ENCODE measurements around the gene OR6N2.

Gene OR6N2

DNA sequence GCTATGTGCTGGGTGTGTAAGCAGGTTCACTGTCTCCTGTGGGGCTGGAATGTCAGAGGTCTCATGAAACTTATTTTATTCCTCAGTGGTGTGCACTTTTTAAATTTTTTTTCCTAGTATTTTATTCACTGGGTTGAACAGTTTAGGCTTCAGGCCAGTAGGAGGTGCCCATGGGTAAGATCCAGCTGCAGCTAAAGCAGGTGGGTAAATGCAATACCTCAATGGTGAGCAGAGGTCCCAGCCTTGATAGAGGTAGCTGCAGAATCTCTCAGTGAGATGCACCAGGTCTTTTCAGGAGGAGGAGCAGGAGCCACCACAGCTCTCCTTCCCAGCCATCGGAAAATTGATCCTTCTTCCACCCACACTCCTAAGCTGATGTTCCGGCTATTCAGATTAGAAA lies 12.6 kb upstream of the OR6N2 start:
- Histone ChIP-seq H4K20me1 (ENCODE audit: insufficient read depth, low read length) (no peaks in the 10 kb centered on the region), H3F3A (ENCODE audit: insufficient read depth, low read length) (no peaks in the 10 kb centered on the region), H2AFZ (ENCODE audit: low read length) (no peak overlapping the region), H3K9me3 (replicated peaks; ENCODE audit: insufficient read depth, low read length) (no peaks in the 10 kb centered on the region), H3K27ac (ENCODE audit: low read length) (no peak overlapping the region), H3K27me3 (replicated peaks; ENCODE audit: insufficient read depth, low read length) (no peaks in the 10 kb centered on the region), H3K9ac (ENCODE audit: low read length) (no peak overlapping the region), H3K4me3 (ENCODE audit: low read length) (no peak overlapping the region), H3K9me2 (replicated peaks; ENCODE audit: insufficient read depth, low read length) (no peaks in the 10 kb centered on the region), H3K36me3 (replicated peaks; ENCODE audit: insufficient read depth, low read length) (no peaks in the 10 kb centered on the region), H3K79me2 (ENCODE audit: low read length) (no peaks in the 10 kb centered on the region), H3K4me2 (ENCODE audit: low read depth, low read length) (no peak overlapping the region), H3K4me1 (ENCODE audit: low read length) (no peaks in the 10 kb centered on the region)
- peak; percentile 53 for DNase-seq
- peak; percentile 71 for TF ChIP-seq CTCF (IDR thresholded peaks at IDR 0.05; ENCODE audit: low read length)
- TF ChIP-seq EZH2phosphoT487 (IDR thresholded peaks at IDR 0.05; ENCODE audit: low read length): no peak
- TF ChIP-seq EZH2 (optimal IDR thresholded peaks at IDR 0.05; ENCODE audit: low read depth, low read length): no peak

GRCh38 chr1:158771950-158772866 lies 8.8 kb downstream of the OR6N2 start, which contains the start of gene OR6N1:
TSS of gene OR6N1 (minus strand) at chr1:158772195. CDS start at chr1:158766682, 5,513 bp downstream.
- no peaks in the 10 kb centered on the region for H3K27me3 ChIP-seq (replicated peaks; ENCODE audit: insufficient read depth, low read length)
- no peaks in the 10 kb centered on the region for H3K79me2 ChIP-seq (ENCODE audit: low read length)
- no peak within 1 kb of the TSS for H3K4me2 ChIP-seq (ENCODE audit: low read depth, low read length)
- no peak for DNase-seq
- no peaks in the 10 kb centered on the region for H3K36me3 ChIP-seq (replicated peaks; ENCODE audit: insufficient read depth, low read length)
- H2AFZ ChIP-seq (ENCODE audit: low read length): no peak within 1 kb of the TSS
- H3K9me2 ChIP-seq (replicated peaks; ENCODE audit: insufficient read depth, low read length): no peaks in the 10 kb centered on the region
- no peaks in the 10 kb centered on the region for H3K9me3 ChIP-seq (replicated peaks; ENCODE audit: insufficient read depth, low read length)
- H3K27ac ChIP-seq (ENCODE audit: low read length): no peak within 1 kb of the TSS
- no peaks in the 10 kb centered on the region for H3F3A ChIP-seq (ENCODE audit: insufficient read depth, low read length)
- H3K4me1 ChIP-seq (ENCODE audit: low read length): no peaks in the 10 kb centered on the region
- TF ChIP-seq EZH2 (optimal IDR thresholded peaks at IDR 0.05; ENCODE audit: low read depth, low read length) (no peak), CTCF (IDR thresholded peaks at IDR 0.05; ENCODE audit: low read length) (no peak), EZH2phosphoT487 (IDR thresholded peaks at IDR 0.05; ENCODE audit: low read length) (no peak)
- H4K20me1 ChIP-seq (ENCODE audit: insufficient read depth, low read length): no peaks in the 10 kb centered on the region
- no peak within 1 kb of the TSS for H3K4me3 ChIP-seq (ENCODE audit: low read length)
- H3K9ac ChIP-seq (ENCODE audit: low read length): no peak within 1 kb of the TSS

DNA sequence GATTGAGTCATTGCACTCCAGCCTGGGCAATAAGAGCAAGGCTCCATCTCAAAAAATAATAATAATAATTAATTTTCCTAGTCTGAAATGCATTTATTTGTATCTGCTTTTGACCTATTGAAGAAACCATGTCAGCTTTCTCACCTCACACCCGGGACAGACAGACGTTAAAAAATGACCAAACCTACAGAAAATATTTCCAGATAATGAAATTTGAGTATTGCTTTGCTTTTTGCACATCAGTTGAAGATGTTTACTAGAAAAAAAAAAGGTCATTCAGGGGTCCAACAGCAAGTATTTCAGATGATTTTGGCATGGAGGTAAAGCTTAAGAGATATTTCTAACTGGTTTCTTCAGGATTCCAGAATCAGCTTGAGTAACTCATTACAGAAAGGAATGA lies 26.6 kb downstream of the OR6N2 start, which contains the start of gene OR6K6:
Gene OR6K6 (plus strand): TSS at position 301 of the 400 bp plus-strand sequence. CDS start 168 bp downstream, outside the sequence.
- TF ChIP-seq EZH2phosphoT487 (IDR thresholded peaks at IDR 0.05; ENCODE audit: low read length) (no peak), CTCF (IDR thresholded peaks at IDR 0.05; ENCODE audit: low read length) (no peak), EZH2 (optimal IDR thresholded peaks at IDR 0.05; ENCODE audit: low read depth, low read length) (no peak)
- no peaks in the 10 kb centered on the region for H4K20me1 ChIP-seq (ENCODE audit: insufficient read depth, low read length)
- H3K79me2 ChIP-seq (ENCODE audit: low read length): no peaks in the 10 kb centered on the region
- H3K9me3 ChIP-seq (replicated peaks; ENCODE audit: insufficient read depth, low read length): no peaks in the 10 kb centered on the region
- H3K4me1 ChIP-seq (ENCODE audit: low read length): no peaks in the 10 kb centered on the region
- no peaks in the 10 kb centered on the region for H3K9me2 ChIP-seq (replicated peaks; ENCODE audit: insufficient read depth, low read length)
- H3F3A ChIP-seq (ENCODE audit: insufficient read depth, low read length): no peaks in the 10 kb centered on the region
- no peak within 1 kb of the TSS for H3K4me2 ChIP-seq (ENCODE audit: low read depth, low read length)
- no peak for DNase-seq
- H3K27me3 ChIP-seq (replicated peaks; ENCODE audit: insufficient read depth, low read length): no peaks in the 10 kb centered on the region
- H2AFZ ChIP-seq (ENCODE audit: low read length): no peak within 1 kb of the TSS
- H3K27ac ChIP-seq (ENCODE audit: low read length): no peak within 1 kb of the TSS
- H3K36me3 ChIP-seq (replicated peaks; ENCODE audit: insufficient read depth, low read length): no peaks in the 10 kb centered on the region
- no peak within 1 kb of the TSS for H3K9ac ChIP-seq (ENCODE audit: low read length)
- no peak within 1 kb of the TSS for H3K4me3 ChIP-seq (ENCODE audit: low read length)
